ENCODE data around the gene RNF144A. TPM values are rescaled to one million over a fixed set of nuclear protein-coding genes. Genes with fewer than 3 reads are reported as not detected.

RNF144A gene
- total RNA-seq, 1 experiment from 2014 or later: 13.0 TPM

DNA sequence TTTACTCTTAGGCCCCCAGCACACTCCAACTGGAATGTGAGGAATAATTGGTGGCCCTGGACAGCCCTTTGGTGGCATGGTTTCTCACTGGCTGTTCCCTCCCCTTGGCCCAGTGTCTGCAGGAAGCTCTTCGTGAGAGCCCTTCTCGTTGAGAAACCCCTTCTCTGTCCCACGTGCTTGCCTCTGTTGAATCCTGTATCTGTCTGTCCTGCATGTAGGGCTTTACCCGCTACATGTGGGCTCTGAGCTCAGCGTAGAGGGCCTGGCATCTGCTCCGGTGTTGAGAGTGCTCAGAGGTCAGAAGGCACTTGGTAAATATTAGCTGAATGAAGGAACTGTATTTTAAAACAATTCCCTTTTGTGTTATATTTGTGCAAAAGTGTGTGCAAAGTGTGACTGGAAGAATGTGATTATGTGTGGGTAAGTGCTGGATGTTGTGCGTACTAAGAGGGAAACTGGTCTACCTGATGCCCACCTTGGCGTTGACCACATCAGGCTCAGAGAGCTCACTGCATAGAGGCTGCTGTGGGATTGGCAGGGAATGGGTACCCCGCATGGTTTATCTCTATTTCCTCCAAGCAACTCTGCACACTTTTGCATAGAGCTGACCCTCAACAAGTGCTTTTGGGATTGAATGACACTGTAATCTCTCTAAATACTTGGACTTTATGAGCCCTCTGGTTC lies 40.0 kb downstream of the RNF144A start:
- Histone ChIP-seq H3K27ac (ENCODE audit: low read depth, low read length) (no peak overlapping the region), H3K4me1 (ENCODE audit: control insufficient read depth in 1 of 2, insufficient read depth in 2 of 2, low read length in 2 of 2) (no peaks in the 10 kb centered on the region), H3K4me3 (replicated peaks in 1 of 2; ENCODE audit: low read depth in 1 of 2, low read length in 2 of 2) (no peak overlapping the region), H3K9me2 (ENCODE audit: insufficient read depth) (no peaks in the 10 kb centered on the region), H3K27me3 (ENCODE audit: insufficient read depth, low read length) (no peaks in the 10 kb centered on the region), H3K9me3 (ENCODE audit: control insufficient read depth in 1 of 2, insufficient read depth in 1 of 2, low read depth in 1 of 2, low read length in 2 of 2) (no peaks in the 10 kb centered on the region), H4K20me1 (ENCODE audit: insufficient read depth) (no peaks in the 10 kb centered on the region), H3K79me2 (ENCODE audit: insufficient read depth, low read length) (no peaks in the 10 kb centered on the region), H3K36me3 (ENCODE audit: control insufficient read depth in 1 of 2, insufficient read depth in 2 of 2, low read length in 2 of 2) (no peaks in the 10 kb centered on the region), H3K4me2 (ENCODE audit: low read length) (no peak overlapping the region), H3K9ac (ENCODE audit: low read length) (no peak overlapping the region), H2AFZ (ENCODE audit: low read depth, low read length, poor library complexity, severe bottlenecking) (no peak overlapping the region)
- no peak for ATAC-seq
- intact Hi-C loops (cut with micrococcal nuclease): no loop called here
- ChIA-PET CTCF (no interaction called here), POLR2A (interaction anchor here (0.5 kb wide), 1 partner anchor 39 kb away, joined by 5 read pairs; no protein-coding TSS in a partner anchor), RAD21 (ENCODE audit: low non-redundant PET in 1 of 2, low total read pairs in 2 of 2, uncharacterized antibody in 2 of 2, unreplicated experiment in 2 of 2) (no interaction called here)
- DNase-seq (ENCODE audit: low read depth, low spot score): no peak
- TF ChIP-seq, protein P1, sequence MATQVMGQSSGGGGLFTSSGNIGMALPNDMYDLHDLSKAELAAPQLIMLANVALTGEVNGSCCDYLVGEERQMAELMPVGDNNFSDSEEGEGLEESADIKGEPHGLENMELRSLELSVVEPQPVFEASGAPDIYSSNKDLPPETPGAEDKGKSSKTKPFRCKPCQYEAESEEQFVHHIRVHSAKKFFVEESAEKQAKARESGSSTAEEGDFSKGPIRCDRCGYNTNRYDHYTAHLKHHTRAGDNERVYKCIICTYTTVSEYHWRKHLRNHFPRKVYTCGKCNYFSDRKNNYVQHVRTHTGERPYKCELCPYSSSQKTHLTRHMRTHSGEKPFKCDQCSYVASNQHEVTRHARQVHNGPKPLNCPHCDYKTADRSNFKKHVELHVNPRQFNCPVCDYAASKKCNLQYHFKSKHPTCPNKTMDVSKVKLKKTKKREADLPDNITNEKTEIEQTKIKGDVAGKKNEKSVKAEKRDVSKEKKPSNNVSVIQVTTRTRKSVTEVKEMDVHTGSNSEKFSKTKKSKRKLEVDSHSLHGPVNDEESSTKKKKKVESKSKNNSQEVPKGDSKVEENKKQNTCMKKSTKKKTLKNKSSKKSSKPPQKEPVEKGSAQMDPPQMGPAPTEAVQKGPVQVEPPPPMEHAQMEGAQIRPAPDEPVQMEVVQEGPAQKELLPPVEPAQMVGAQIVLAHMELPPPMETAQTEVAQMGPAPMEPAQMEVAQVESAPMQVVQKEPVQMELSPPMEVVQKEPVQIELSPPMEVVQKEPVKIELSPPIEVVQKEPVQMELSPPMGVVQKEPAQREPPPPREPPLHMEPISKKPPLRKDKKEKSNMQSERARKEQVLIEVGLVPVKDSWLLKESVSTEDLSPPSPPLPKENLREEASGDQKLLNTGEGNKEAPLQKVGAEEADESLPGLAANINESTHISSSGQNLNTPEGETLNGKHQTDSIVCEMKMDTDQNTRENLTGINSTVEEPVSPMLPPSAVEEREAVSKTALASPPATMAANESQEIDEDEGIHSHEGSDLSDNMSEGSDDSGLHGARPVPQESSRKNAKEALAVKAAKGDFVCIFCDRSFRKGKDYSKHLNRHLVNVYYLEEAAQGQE (IDR thresholded peaks at IDR 0.05; ENCODE audit: low read depth): no peak
- TF ChIP-seq EZH2phosphoT487 (IDR thresholded peaks at IDR 0.05; ENCODE audit: borderline replicate concordance): no peak
- TF ChIP-seq CEBPB (IDR thresholded peaks at IDR 0.05; ENCODE audit: low read depth): no peak
- TF ChIP-seq ZFX (IDR thresholded peaks at IDR 0.05): no peak
- TF ChIP-seq, protein P2, sequence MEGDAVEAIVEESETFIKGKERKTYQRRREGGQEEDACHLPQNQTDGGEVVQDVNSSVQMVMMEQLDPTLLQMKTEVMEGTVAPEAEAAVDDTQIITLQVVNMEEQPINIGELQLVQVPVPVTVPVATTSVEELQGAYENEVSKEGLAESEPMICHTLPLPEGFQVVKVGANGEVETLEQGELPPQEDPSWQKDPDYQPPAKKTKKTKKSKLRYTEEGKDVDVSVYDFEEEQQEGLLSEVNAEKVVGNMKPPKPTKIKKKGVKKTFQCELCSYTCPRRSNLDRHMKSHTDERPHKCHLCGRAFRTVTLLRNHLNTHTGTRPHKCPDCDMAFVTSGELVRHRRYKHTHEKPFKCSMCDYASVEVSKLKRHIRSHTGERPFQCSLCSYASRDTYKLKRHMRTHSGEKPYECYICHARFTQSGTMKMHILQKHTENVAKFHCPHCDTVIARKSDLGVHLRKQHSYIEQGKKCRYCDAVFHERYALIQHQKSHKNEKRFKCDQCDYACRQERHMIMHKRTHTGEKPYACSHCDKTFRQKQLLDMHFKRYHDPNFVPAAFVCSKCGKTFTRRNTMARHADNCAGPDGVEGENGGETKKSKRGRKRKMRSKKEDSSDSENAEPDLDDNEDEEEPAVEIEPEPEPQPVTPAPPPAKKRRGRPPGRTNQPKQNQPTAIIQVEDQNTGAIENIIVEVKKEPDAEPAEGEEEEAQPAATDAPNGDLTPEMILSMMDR (IDR thresholded peaks at IDR 0.05 in 2 of 3, conservative IDR thresholded peaks at IDR 0.05 in 1 of 3; ENCODE audit: borderline replicate concordance in 1 of 3, insufficient read depth in 1 of 3, low read depth in 2 of 3, low read length in 2 of 3): no peak
- no peak for TF ChIP-seq MAX (IDR thresholded peaks at IDR 0.05)
- TF ChIP-seq, protein P3, sequence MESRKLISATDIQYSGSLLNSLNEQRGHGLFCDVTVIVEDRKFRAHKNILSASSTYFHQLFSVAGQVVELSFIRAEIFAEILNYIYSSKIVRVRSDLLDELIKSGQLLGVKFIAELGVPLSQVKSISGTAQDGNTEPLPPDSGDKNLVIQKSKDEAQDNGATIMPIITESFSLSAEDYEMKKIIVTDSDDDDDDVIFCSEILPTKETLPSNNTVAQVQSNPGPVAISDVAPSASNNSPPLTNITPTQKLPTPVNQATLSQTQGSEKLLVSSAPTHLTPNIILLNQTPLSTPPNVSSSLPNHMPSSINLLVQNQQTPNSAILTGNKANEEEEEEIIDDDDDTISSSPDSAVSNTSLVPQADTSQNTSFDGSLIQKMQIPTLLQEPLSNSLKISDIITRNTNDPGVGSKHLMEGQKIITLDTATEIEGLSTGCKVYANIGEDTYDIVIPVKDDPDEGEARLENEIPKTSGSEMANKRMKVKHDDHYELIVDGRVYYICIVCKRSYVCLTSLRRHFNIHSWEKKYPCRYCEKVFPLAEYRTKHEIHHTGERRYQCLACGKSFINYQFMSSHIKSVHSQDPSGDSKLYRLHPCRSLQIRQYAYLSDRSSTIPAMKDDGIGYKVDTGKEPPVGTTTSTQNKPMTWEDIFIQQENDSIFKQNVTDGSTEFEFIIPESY (IDR thresholded peaks at IDR 0.05; ENCODE audit: extremely low read depth, insufficient replicate concordance, low read length): no peak
- TF ChIP-seq CBX3 (IDR thresholded peaks at IDR 0.05; ENCODE audit: low read depth): no peak
- TF ChIP-seq SIN3A (IDR thresholded peaks at IDR 0.05; ENCODE audit: low read depth): no peak
- TF ChIP-seq YY1 (IDR thresholded peaks at IDR 0.05; ENCODE audit: extremely low read depth, insufficient replicate concordance, low read depth, low read length): no peak
- no peak for TF ChIP-seq FOSL1 (IDR thresholded peaks at IDR 0.05; ENCODE audit: low read depth)
- TF ChIP-seq TCF7L2 (IDR thresholded peaks at IDR 0.05; ENCODE audit: borderline replicate concordance, extremely low read depth, insufficient read depth, insufficient read length): no peak
- TF ChIP-seq POLR2AphosphoS5 (IDR thresholded peaks at IDR 0.05; ENCODE audit: low read depth, low read length): no peak
- TF ChIP-seq JUND (IDR thresholded peaks at IDR 0.05): no peak
- BruUV-seq (replicated peaks): no TSS peak

Measured in HCT116 (cell line).